Left ventricle myocardium superior (tissue), 1 donor: Measurements from ENCODE around the gene ERICH6. TPM values are rescaled to one million over a fixed set of nuclear protein-coding genes. Genes with fewer than 3 reads are reported as not detected.

ENCODE experiments used
- ATAC-seq: fragments of 200-7000 bp; cut with Tn5 transposase; one replicate; pipeline ENCODE4 v1.9.1; 2020; ENCODE audit warnings: mild to moderate bottlenecking, moderate library complexity
- DNase-seq: peaks from one replicate; pipeline ENCODE4 v3.0.0-alpha.2; 2020
- intact Hi-C: fragments of 100-400 bp; cut with micrococcal nuclease; formaldehyde crosslinking; loops from one replicate; pipeline ENCODE4 v1.11.0; 2022
- total RNA-seq: library from RNA; stranded (reverse); fragmentation: NEBNext Ultra II Directional; extraction: Animal tissue kit (Norgen Biotek cat#: 25700); gene quantifications from one replicate; pipeline ENCODE4 v1.2.1, GENCODE V29; 2021
- donor health status: DM: no; HTN: yes; CAD: no; lungs with severe emphysema.

Gene ERICH6
- total RNA-seq, 1 donor from 2014 or later, result not detected

GRCh38 chr3:150697646-150698045, 6.1 kb downstream of the ERICH6 start:
- ATAC-seq, result no peak
- intact Hi-C loops, result no loop called here
- DNase-seq, result no peak

- no peak for DNase-seq
These were observed 12.2 kb downstream of the ERICH6 start for GRCh38 chr3:150691414-150692040.

GRCh38 chr3:150687613-150688012, 16.1 kb downstream of the ERICH6 start:
- no peak for DNase-seq
- intact Hi-C loops, result no loop called here
- ATAC-seq, result no peak

More at GRCh38 chr3:150691414-150692040, 12.2 kb downstream of the ERICH6 start:
- intact Hi-C loops, result no loop called here
- no peak for ATAC-seq

- intact Hi-C loops, result no loop called here
- no peak for ATAC-seq
- DNase-seq, result no peak
These were observed 20.9 kb downstream of the ERICH6 start for GRCh38 chr3:150682824-150683223.

GRCh38 chr3:150682279-150682678, 21.4 kb downstream of the ERICH6 start:
- DNase-seq (no peak), ATAC-seq (no peak)
- intact Hi-C loops, result no loop called here

GRCh38 chr3:150681057-150681456, 22.7 kb downstream of the ERICH6 start:
- intact Hi-C loops, result no loop called here
- ATAC-seq (no peak), DNase-seq (no peak)

GRCh38 chr3:150680562-150680961, 23.2 kb downstream of the ERICH6 start:
- ATAC-seq (no peak), DNase-seq (no peak)
- intact Hi-C loops, result no loop called here

GRCh38 chr3:150675587-150675986, 28.1 kb downstream of the ERICH6 start:
- DNase-seq (no peak), ATAC-seq (no peak)
- intact Hi-C loops, result no loop called here

- intact Hi-C loops, result no loop called here
- ATAC-seq, result no peak
- DNase-seq, result no peak
These were observed 29.8 kb downstream of the ERICH6 start for GRCh38 chr3:150673966-150674365.

GRCh38 chr3:150666167-150666566, 37.6 kb downstream of the ERICH6 start:
- ATAC-seq, result no peak
- no peak for DNase-seq
- intact Hi-C loops, result no loop called here

GRCh38 chr3:150663461-150663860, 40.3 kb downstream of the ERICH6 start:
- intact Hi-C loops, result no loop called here
- ATAC-seq (no peak), DNase-seq (no peak)

GRCh38 chr3:150662410-150663200, 41.1 kb downstream of the ERICH6 start:
- intact Hi-C loops, result no loop called here
- DNase-seq (no peak), ATAC-seq (no peak)

- no peak for ATAC-seq
- DNase-seq, result no peak
- intact Hi-C loops, result no loop called here
These were observed 47.4 kb downstream of the ERICH6 start for GRCh38 chr3:150656316-150656715.

- DNase-seq (no peak), ATAC-seq (no peak)
- intact Hi-C loops, result no loop called here
These were observed 50.6 kb downstream of the ERICH6 start for GRCh38 chr3:150653110-150653561.

GRCh38 chr3:150640256-150640655, 63.5 kb downstream of the ERICH6 start:
- intact Hi-C loops, result no loop called here
- DNase-seq (no peak), ATAC-seq (no peak)

- ATAC-seq (no peak), DNase-seq (no peak)
- intact Hi-C loops, result no loop called here
These were observed 64.5 kb downstream of the ERICH6 start for GRCh38 chr3:150639262-150639661.

GRCh38 chr3:150636258-150636657, 67.5 kb downstream of the ERICH6 start:
- DNase-seq (no peak), ATAC-seq (no peak)
- intact Hi-C loops, result no loop called here

- intact Hi-C loops, result no loop called here
These were observed 68.2 kb downstream of the ERICH6 start for GRCh38 chr3:150635526-150635925.

GRCh38 chr3:150635076-150635475, 68.6 kb downstream of the ERICH6 start:
- intact Hi-C loops, result no loop called here
- ATAC-seq (no peak), DNase-seq (no peak)

More at GRCh38 chr3:150635526-150635925, 68.2 kb downstream of the ERICH6 start:
- no peak for ATAC-seq
- DNase-seq, result no peak

GRCh38 chr3:150631515-150632221, 72.1 kb downstream of the ERICH6 start:
- DNase-seq (no peak), ATAC-seq (no peak)
- intact Hi-C loops, result no loop called here
